ENCODE measurements around the gene GATA5. TPM values are rescaled to one million over a fixed set of nuclear protein-coding genes. Genes with fewer than 3 reads are reported as not detected.

GATA5 gene
- total RNA-seq, 1 experiment from 2014 or later, result 0.96 TPM

- Histone ChIP-seq H3F3A (ENCODE audit: insufficient read depth, low read depth) (peaks cover 18% of the 10 kb centered on the region), H3K4me3 (no peak overlapping the region), H3K27ac (no peak overlapping the region), H3K4me2 (peak overlapping the region; percentile 46), H3K36me3 (ENCODE audit: low read depth) (no peaks in the 10 kb centered on the region), H3K9me2 (ENCODE audit: insufficient read depth) (no peaks in the 10 kb centered on the region), H3K27me3 (ENCODE audit: insufficient read depth, low read depth) (no peaks in the 10 kb centered on the region), H3K79me2 (ENCODE audit: low read depth) (no peaks in the 10 kb centered on the region), H2AFZ (no peak overlapping the region), H3K4me1 (replicated peaks; ENCODE audit: insufficient read depth) (no peaks in the 10 kb centered on the region), H4K20me1 (ENCODE audit: insufficient read depth) (no peaks in the 10 kb centered on the region; the same call in 1 of the 2 replicates), H3K9me3 (ENCODE audit: insufficient read depth, low read depth) (no peaks in the 10 kb centered on the region)
- CTCF ChIA-PET, result interaction anchor here (0.6 to 1.7 kb wide), 9 partner anchors 8 to 588 kb away, joined by 4 to 10 read pairs (median 5); no protein-coding TSS in a partner anchor
- intact Hi-C loops (cut with micrococcal nuclease; ENCODE audit: unreplicated experiment), result loop anchor here (1.0 kb wide), 2 partner anchors 168 to 291 kb away; no protein-coding TSS in a partner anchor
- DNase-seq, result peak in 1 of 2 experiments; percentile 72
- POLR2A ChIA-PET (ENCODE audit: unreplicated experiment), result no interaction called here
- no TSS peak for BruUV-seq (replicated peaks)
- TF ChIP-seq CTCF (conservative IDR thresholded peaks at IDR 0.05) (peak; percentile 95), EZH2 (IDR thresholded peaks at IDR 0.05; ENCODE audit: low read depth) (no peak)
Observed at GRCh38 chr20:62500237-62500864, 24.6 kb upstream of the GATA5 start.

- BruUV-seq (replicated peaks), result no TSS peak
- Histone ChIP-seq H2AFZ (no peak overlapping the region), H4K20me1 (ENCODE audit: insufficient read depth) (no peaks in the 10 kb centered on the region; the same call in 1 of the 2 replicates), H3K79me2 (ENCODE audit: low read depth) (no peaks in the 10 kb centered on the region), H3K4me1 (replicated peaks; ENCODE audit: insufficient read depth) (no peaks in the 10 kb centered on the region), H3K27ac (no peak overlapping the region), H3K36me3 (ENCODE audit: low read depth) (no peaks in the 10 kb centered on the region), H3K9me2 (ENCODE audit: insufficient read depth) (no peaks in the 10 kb centered on the region), H3F3A (ENCODE audit: insufficient read depth, low read depth) (peaks cover 18% of the 10 kb centered on the region), H3K9me3 (ENCODE audit: insufficient read depth, low read depth) (no peaks in the 10 kb centered on the region), H3K4me2 (peak overlapping the region; percentile 46), H3K4me3 (no peak overlapping the region), H3K27me3 (ENCODE audit: insufficient read depth, low read depth) (no peaks in the 10 kb centered on the region)
- ChIA-PET POLR2A (ENCODE audit: unreplicated experiment) (no interaction called here), CTCF (interaction anchor here (0.6 to 1.7 kb wide), 10 partner anchors 9 to 588 kb away, joined by 3 to 10 read pairs (median 4); no protein-coding TSS in a partner anchor)
- TF ChIP-seq CTCF (conservative IDR thresholded peaks at IDR 0.05), result no peak
- DNase-seq, result no peak
- intact Hi-C loops (cut with micrococcal nuclease; ENCODE audit: unreplicated experiment), result loop anchor here (1.0 to 5.0 kb wide), 3 partner anchors 87 to 292 kb away; no protein-coding TSS in a partner anchor
Observed at GRCh38 chr20:62499758-62500236, 24.0 kb upstream of the GATA5 start.

GRCh38 chr20:62498874-62499273 lies 23.1 kb upstream of the GATA5 start:
- Histone ChIP-seq H3K4me1 (replicated peaks; ENCODE audit: insufficient read depth) (no peaks in the 10 kb centered on the region), H3K27me3 (ENCODE audit: insufficient read depth, low read depth) (no peaks in the 10 kb centered on the region), H3K36me3 (ENCODE audit: low read depth) (no peaks in the 10 kb centered on the region), H4K20me1 (ENCODE audit: insufficient read depth) (no peaks in the 10 kb centered on the region; the same call in 1 of the 2 replicates), H3K4me2 (no peak overlapping the region), H3F3A (ENCODE audit: insufficient read depth, low read depth) (peaks cover 18% of the 10 kb centered on the region), H3K27ac (no peak overlapping the region), H3K9me2 (ENCODE audit: insufficient read depth) (no peaks in the 10 kb centered on the region), H3K9me3 (ENCODE audit: insufficient read depth, low read depth) (no peaks in the 10 kb centered on the region), H3K79me2 (ENCODE audit: low read depth) (no peaks in the 10 kb centered on the region), H3K4me3 (no peak overlapping the region), H2AFZ (no peak overlapping the region)
- intact Hi-C loops (cut with micrococcal nuclease; ENCODE audit: unreplicated experiment), result loop anchor here (5.0 kb wide), 1 partner anchor 87 kb away; no protein-coding TSS in a partner anchor
- ChIA-PET POLR2A (ENCODE audit: unreplicated experiment) (no interaction called here), CTCF (interaction anchor here (1.7 kb wide), 1 partner anchor 118 kb away, joined by 5 read pairs; no protein-coding TSS in a partner anchor)
- BruUV-seq (replicated peaks), result no TSS peak
- TF ChIP-seq CTCF (conservative IDR thresholded peaks at IDR 0.05), result no peak
- no peak for TF ChIP-seq EZH2 (IDR thresholded peaks at IDR 0.05; ENCODE audit: low read depth)
- DNase-seq, result no peak

Measured in PC-9 (cell line).